Stimulated activated CD4-positive, alpha-beta T cell treated with anti-CD3 and anti-CD28 coated beads, Interleukin-15, amount 100 ng/mL, for 1 hour (primary cell): ENCODE measurements around the gene CGB7.

Experiments
- DNase-seq, 2 donors: peaks; one replicate each; pipeline ENCODE4 v3.0.0-alpha.2; 2020; ENCODE audit warnings: low read depth in 1 of 2, low spot score in 1 of 2

The CGB7 gene

GRCh38 chr19:49017041-49017665 is 40.4 kb downstream of the CGB7 start, which contains the start of gene LHB:
Gene LHB (minus strand): TSS chr19:49017091. CDS start chr19:49017081, 10 bp downstream.
- no peak for DNase-seq

GRCh38 chr19:49016067-49016839 is 41.3 kb downstream of the CGB7 start:
- no peak for DNase-seq

DNA sequence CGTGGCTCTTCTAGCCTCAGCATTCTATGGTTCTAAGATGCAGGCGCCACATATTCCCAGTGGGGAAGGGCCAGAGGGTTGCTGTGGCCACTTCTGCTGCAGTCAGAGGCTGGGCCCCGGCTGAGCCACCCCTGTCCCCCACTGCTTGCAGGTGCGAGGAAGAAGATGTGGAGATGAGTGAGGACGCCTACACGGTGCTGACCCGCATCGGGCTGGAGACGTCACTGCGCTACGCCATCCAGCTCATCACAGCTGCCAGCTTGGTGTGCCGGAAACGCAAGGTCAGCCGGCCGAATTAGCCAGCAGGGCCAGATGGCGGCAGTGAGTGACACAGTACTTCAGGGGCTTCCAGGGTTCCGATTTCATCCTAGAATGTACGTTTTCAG is 42.7 kb downstream of the CGB7 start:
- no peak for DNase-seq

- DNase-seq, result no peak
These were observed 43.3 kb downstream of the CGB7 start for GRCh38 chr19:49014123-49014869.

DNA sequence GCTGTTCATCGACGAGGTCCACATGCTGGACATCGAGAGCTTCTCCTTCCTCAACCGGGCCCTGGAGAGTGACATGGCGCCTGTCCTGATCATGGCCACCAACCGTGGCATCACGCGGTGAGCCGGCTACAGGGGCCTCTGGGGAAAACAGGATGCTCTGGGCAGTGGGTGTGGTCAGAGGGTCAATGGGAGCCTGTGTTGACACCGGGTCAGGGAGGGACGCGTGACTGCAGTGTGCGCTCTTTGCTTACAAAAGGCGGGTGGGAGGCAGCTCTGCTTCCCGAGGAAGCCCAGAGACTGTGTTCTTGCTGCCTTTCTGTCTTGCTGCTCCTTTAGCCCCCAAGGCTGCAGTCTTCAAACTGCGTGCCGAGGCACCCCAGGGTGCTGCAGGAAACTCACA is 46.4 kb downstream of the CGB7 start:
- no peak for DNase-seq

DNA sequence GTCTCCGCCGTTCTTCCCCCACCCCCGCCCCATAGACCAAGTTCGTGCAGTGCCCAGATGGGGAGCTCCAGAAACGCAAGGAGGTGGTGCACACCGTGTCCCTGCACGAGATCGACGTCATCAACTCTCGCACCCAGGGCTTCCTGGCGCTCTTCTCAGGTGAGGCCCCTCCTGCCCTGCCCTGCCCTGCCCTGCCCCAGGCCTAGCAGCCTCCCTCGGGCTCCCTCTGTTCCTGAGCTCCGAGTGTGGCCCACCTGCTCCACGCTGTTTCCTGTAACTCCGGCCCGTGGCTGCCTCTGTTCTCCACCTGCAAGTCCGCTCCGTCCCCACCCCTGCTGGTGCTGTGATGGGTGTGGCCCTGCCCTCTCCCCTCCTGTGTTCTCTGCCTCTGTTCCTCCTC is 47.1 kb downstream of the CGB7 start:
- no peak for DNase-seq

GRCh38 chr19:49009828-49010227 is 47.7 kb downstream of the CGB7 start:
- no peak for DNase-seq

GRCh38 chr19:49006905-49007304 is 50.6 kb downstream of the CGB7 start:
- DNase-seq, result no peak

DNA sequence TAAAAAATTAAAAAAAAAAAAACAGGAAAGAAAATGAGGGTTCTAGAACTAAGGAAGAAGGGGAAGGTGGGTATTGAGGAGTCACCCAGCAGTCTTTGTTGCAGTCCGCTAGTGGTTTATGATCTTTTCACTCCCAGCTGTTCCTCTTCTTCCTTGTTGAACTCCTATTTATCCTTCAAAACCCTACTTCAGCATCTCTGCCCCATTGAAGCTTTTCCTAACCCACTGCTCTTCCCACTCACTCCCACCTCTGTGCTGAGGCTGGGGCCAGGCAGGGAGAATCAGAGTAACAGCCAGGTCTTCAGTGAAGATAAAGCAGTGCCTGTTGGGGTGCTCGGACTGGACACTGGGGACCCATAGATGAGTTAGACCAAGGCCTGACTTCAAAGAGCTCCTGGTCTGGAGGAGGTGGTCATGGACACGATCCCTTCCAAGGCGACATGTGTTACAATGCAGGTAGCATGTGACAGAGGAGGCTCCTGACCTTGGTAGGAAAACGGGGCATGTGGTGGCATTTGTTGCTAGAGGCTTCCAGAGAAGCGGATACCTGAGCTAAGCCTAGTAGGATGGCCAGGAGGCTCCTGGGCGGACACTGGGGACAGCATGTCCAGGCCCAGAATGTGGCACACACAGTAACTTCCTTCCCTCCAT is 52.5 kb downstream of the CGB7 start:
- DNase-seq, result no peak
